Karpas-422 (cell line): Measurements from ENCODE around the gene KIFAP3. TPM values are rescaled to one million over a fixed set of nuclear protein-coding genes. Genes with fewer than 3 reads are reported as not detected.
"Not testable (repeated sequence)": the region's sequence is repeated elsewhere in the genome, so short reads cannot be mapped to it uniquely, and the experiment has no call there.

Experiments used
- DNase-seq: peaks from one replicate; pipeline ENCODE4 v3.0.0-alpha.2; 2015
- H2AFZ ChIP-seq: fragments of 200-600 bp; sonication (generic); 2 replicates; pipeline ENCODE4 v1.6.1; 2014; ENCODE audit warnings: antibody characterized with exemption, low read length, mixed read lengths
- H3K27ac ChIP-seq: fragments of 200-600 bp; sonication (generic); 2 replicates; pipeline ENCODE4 v1.5.1; 2014; ENCODE audit warnings: mild to moderate bottlenecking, low read length, moderate library complexity
- H3K27me3 ChIP-seq: fragments of 200-600 bp; sonication (generic); 2 replicates; pipeline ENCODE4 v1.6.1; 2014; ENCODE audit warnings: low read length, mixed read lengths
- H3K36me3 ChIP-seq: fragments of 200-600 bp; sonication (generic); 2 replicates; pipeline ENCODE4 v1.6.1; 2014; ENCODE audit warnings: low read length, mixed read lengths; ENCODE audit not compliant: insufficient read depth
- H3K4me1 ChIP-seq: fragments of 200-600 bp; sonication (generic); 2 replicates; pipeline ENCODE4 v1.6.1; 2014; ENCODE audit warnings: mild to moderate bottlenecking, low read length, mixed read lengths
- H3K4me2 ChIP-seq: fragments of 200-600 bp; sonication (generic); 2 replicates; pipeline ENCODE4 v1.6.1; 2014; ENCODE audit warnings: low read length, low read depth, mild to moderate bottlenecking; ENCODE audit not compliant: poor library complexity, severe bottlenecking
- H3K4me3 ChIP-seq: fragments of 200-600 bp; sonication (generic); 2 replicates; pipeline ENCODE4 v1.5.1; 2014; ENCODE audit warnings: mild to moderate bottlenecking, antibody characterized with exemption, low read length, mixed read lengths
- H3K79me2 ChIP-seq: fragments of 200-600 bp; sonication (generic); 2 replicates; pipeline ENCODE4 v1.6.1; 2014; ENCODE audit warnings: mild to moderate bottlenecking, low read length, mixed read lengths
- H3K9ac ChIP-seq: fragments of 200-600 bp; sonication (generic); 2 replicates; pipeline ENCODE4 v1.6.0; 2014; ENCODE audit warnings: low read length
- H3K9me2 ChIP-seq: fragments of 200-600 bp; sonication (generic), shearing (Covaris generic); replicated peaks from 2 replicates; pipeline ENCODE4 v1.6.0; 2014; ENCODE audit warnings: mild to moderate bottlenecking, low read length, moderate library complexity; ENCODE audit not compliant: insufficient read depth
- H3K9me3 ChIP-seq: fragments of 300-700, 200-600 bp; sonication (generic); 2 replicates; pipeline ENCODE4 v1.6.1; 2014; ENCODE audit warnings: low read length, mixed read lengths
- H4K20me1 ChIP-seq: fragments of 200-600 bp; sonication (generic); 2 replicates; pipeline ENCODE4 v1.6.1; 2014; ENCODE audit warnings: mild to moderate bottlenecking, antibody characterized with exemption, low read length, low read depth; ENCODE audit not compliant: insufficient read depth
- total RNA-seq: library from RNA; depleted of rRNA; stranded (reverse); fragments of >200 nt; shearing (Covaris generic); gene quantifications from 2 replicates; pipeline ENCODE4 v1.2.3, GENCODE V29; 2014; ENCODE audit warnings: low replicate concordance

The KIFAP3 gene
- total RNA-seq, 1 experiment from 2014 or later: 8.1 TPM

DNA sequence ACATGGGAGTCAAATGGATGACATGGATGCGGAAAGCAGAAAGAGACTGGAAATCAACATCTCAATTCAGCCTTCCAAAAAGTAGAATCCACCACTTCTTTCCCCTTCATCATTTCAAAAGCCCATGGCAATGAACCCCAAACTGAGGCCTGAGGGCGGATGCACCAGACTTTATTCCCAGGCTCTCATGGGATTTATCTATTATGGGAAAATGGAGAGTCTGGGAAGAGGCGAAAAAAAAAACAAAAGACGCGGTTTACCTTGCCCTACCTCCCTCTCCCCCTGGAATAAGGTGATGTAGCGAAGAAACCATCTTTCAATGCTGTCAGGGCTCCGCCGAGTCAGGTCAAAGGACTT, 624 bp downstream of the KIFAP3 start:
- H3K4me2 ChIP-seq: peak overlapping the region; percentile 96
- H3K4me3 ChIP-seq: peak overlapping the region; percentile 82
- H3K27ac ChIP-seq: no peak overlapping the region
- H3K79me2 ChIP-seq: no peaks in the 10 kb centered on the region
- no peak for DNase-seq
- H3K27me3 ChIP-seq: no peaks in the 10 kb centered on the region
- H3K9ac ChIP-seq: peak overlapping the region; percentile 83
- no peaks in the 10 kb centered on the region for H3K36me3 ChIP-seq
- peaks cover 46% of the 10 kb centered on the region for H3K4me1 ChIP-seq
- peak overlapping the region; percentile 100 for H2AFZ ChIP-seq
- H3K9me2 ChIP-seq: no peaks in the 10 kb centered on the region
- H3K9me3 ChIP-seq: peaks cover 13% of the 10 kb centered on the region; the same call in 1 of the 2 replicates
- 0 out of 2 replicates have a peak, but pooled peaks cover 5% of the 10 kb centered on the region for H4K20me1 ChIP-seq

DNA sequence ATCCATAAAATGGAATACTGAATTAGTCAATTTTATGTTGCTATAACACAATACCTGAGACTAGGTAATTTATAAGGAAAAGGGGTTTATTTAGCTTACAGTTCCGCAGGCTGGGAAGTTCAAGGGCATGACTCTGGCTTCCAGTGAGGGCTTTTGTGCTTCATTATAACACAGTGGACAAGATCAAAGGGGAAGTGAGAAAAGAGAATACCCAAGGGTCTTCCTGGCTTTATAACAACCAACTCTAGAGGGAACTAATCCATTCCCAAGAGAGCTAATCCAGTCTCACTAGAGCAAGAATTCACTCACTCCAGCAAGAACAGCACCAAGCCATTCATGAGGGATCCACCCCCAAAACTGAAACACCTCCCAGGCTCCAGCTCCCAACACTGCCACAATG, 3.1 kb downstream of the KIFAP3 start:
- Histone ChIP-seq H3K4me1 (peaks cover 46% of the 10 kb centered on the region), H3K9me3 (no peaks in the 10 kb centered on the region), H3K27me3 (no peaks in the 10 kb centered on the region), H3K36me3 (no peaks in the 10 kb centered on the region), H3K9me2 (no peaks in the 10 kb centered on the region), H3K4me2 (peak overlapping the region; percentile 6), H3K27ac (no peak overlapping the region), H4K20me1 (peaks cover 13% of the 10 kb centered on the region; the same call in 1 of the 2 replicates), H2AFZ (no peak overlapping the region), H3K4me3 (no peak overlapping the region), H3K79me2 (no peaks in the 10 kb centered on the region), H3K9ac (no peak overlapping the region)
- DNase-seq: no peak

DNA sequence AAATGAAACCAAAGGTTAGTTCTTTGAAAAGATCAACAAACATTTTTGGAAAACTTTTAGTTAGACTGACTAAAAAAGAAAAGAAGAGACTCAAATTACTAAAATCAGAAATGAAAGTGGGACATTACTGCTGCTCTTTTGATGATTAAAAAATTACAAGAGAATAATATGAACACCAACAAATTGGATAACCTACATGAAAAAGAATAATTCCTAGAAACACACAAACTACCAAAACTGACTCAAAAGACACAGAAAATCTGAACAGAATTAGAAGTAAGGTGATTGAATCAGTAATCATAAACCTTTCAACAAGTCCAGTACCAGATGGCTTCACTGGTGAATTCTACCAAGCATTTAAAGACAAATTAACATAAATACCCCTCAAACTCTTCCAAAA, 5.6 kb downstream of the KIFAP3 start:
- Histone ChIP-seq H3K36me3 (no peaks in the 10 kb centered on the region), H3K9me3 (no peaks in the 10 kb centered on the region), H3K4me2 (no peak overlapping the region), H4K20me1 (peaks cover 13% of the 10 kb centered on the region; the same call in 1 of the 2 replicates), H2AFZ (no peak overlapping the region), H3K9ac (no peak overlapping the region), H3K27me3 (no peaks in the 10 kb centered on the region), H3K27ac (no peak overlapping the region), H3K9me2 (no peaks in the 10 kb centered on the region), H3K4me1 (peaks cover 32% of the 10 kb centered on the region), H3K79me2 (no peaks in the 10 kb centered on the region), H3K4me3 (no peak overlapping the region)
- DNase-seq: no peak

DNA sequence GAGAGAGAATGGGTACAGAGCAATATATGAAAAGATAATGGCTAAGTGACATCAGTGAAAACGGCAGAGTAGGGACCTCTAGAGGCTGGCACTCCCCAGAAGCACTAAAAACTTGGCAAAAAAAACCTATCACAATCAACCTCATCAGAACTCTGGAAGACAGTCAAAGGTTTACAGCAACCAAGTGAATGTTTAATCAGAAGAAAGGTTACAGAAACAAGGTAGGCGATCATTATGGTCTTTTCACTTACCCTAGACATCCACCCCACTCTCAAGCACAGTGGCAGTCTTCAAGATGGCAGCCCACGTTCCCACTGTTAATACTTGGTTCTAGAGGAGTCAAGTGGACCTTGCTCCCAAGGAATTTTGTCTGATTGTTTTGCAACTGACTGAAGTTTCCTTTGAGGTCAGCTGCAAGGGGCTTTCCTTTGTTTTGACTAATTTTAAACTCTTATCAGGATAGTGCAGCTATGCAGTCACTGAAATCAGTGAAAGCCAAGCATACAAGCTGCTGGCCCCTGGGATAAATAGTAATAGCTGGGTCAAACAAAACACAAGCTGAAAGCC, 7.2 kb downstream of the KIFAP3 start:
- Histone ChIP-seq H3K4me2 (no peak overlapping the region), H3K27me3 (no peaks in the 10 kb centered on the region), H3K36me3 (no peaks in the 10 kb centered on the region), H4K20me1 (peaks cover 13% of the 10 kb centered on the region; the same call in 1 of the 2 replicates), H3K9me2 (no peaks in the 10 kb centered on the region), H3K9ac (no peak overlapping the region), H3K4me1 (peaks cover 23% of the 10 kb centered on the region), H3K9me3 (no peaks in the 10 kb centered on the region), H3K4me3 (no peak overlapping the region), H2AFZ (no peak overlapping the region), H3K79me2 (no peaks in the 10 kb centered on the region), H3K27ac (no peak overlapping the region)
- DNase-seq: peak; percentile 53

DNA sequence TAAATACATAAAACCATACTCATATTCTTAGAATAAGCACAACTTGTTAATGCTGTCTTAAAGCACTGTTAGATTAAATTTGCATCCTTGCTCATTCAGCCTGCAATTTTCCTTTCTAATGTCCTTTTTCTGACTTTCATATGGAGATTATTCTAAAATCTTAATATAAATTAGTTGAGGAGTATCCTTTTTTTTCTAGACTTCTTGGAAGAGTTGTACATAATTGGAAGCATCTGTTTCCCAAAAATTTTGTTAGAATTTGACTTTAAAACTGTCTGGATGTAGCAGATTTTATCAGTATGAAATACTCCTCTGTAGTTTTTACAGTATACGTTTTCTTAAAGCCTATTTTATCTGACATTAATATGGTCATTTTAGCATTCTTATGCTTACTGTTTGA, 9.7 kb downstream of the KIFAP3 start:
- Histone ChIP-seq H3K4me3 (no peak overlapping the region), H3K27me3 (no peaks in the 10 kb centered on the region), H3K27ac (no peak overlapping the region), H3K79me2 (no peaks in the 10 kb centered on the region), H3K4me2 (no peak overlapping the region), H3K9me2 (no peaks in the 10 kb centered on the region), H4K20me1 (peaks cover 13% of the 10 kb centered on the region; the same call in 1 of the 2 replicates), H3K36me3 (no peaks in the 10 kb centered on the region), H3K9me3 (no peaks in the 10 kb centered on the region), H2AFZ (no peak overlapping the region), H3K9ac (no peak overlapping the region), H3K4me1 (peaks cover 4% of the 10 kb centered on the region; the same call in 1 of the 2 replicates)
- DNase-seq: no peak

DNA sequence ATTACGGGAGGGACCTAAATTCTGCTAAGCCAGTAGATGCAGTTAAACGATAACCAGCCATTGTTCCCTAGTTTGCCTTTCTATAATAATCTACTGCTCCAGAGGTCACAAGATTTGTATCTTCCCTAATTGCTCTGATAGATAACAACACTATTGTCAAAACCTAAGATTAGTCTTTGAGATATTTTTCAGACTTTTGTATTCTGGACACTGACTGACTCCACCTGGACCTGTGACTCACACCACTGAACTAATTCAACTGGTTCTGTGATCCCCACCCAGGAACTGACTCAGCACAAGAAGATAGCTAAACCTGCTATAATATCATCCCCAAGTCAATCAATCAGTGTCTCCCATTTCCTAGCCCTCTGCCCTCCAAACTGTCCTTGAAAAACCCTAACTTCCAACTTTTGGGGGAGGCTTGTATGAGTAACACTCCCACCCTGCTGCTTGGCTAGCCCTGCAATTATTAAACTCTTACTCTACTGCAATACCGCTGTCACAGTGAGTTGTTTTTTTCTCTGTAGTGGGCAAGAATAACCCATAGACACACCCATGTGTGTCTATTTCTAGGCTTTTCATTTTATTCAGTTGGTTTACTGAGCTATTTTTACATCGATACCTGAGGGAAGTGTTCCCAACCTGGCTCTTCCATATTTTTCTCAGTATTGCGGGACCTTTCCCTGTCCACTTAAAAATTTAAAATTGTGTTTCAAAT, 11.2 kb downstream of the KIFAP3 start:
- Histone ChIP-seq H3K4me1 (no peaks in the 10 kb centered on the region), H3K9me2 (no peaks in the 10 kb centered on the region), H3K9me3 (no peaks in the 10 kb centered on the region), H3K27ac (no peak overlapping the region), H3K4me2 (no peak overlapping the region), H3K36me3 (no peaks in the 10 kb centered on the region), H3K79me2 (no peaks in the 10 kb centered on the region), H2AFZ (no peak overlapping the region), H3K27me3 (no peaks in the 10 kb centered on the region), H3K9ac (no peak overlapping the region), H4K20me1 (peaks cover 10% of the 10 kb centered on the region; the same call in 1 of the 2 replicates), H3K4me3 (no peak overlapping the region)
- no peak for DNase-seq

DNA sequence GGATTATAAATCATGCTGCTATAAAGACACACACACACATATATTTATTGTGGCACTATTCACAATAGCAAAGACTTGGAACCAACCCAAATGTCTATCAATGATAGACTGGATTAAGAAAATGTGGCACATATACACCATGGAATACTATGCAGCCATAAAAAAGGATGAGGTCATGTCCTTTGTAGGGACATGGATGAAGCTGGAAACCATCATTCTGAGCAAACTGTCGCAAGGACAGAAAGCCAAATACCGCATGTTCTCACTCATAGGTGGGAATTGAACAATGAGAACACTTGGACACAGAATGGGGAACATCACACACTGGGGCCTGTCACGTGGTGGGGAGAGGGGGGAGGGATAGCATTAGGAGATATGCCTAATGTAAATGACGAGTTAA, 12.8 kb downstream of the KIFAP3 start:
- not testable (repeated sequence) for H3K9me3 ChIP-seq, H4K20me1 ChIP-seq, H3K9ac ChIP-seq, H3K27me3 ChIP-seq, H3K27ac ChIP-seq, H3K4me2 ChIP-seq, H3K36me3 ChIP-seq, H3K9me2 ChIP-seq, H2AFZ ChIP-seq, H3K4me1 ChIP-seq, H3K79me2 ChIP-seq, DNase-seq, H3K4me3 ChIP-seq

DNA sequence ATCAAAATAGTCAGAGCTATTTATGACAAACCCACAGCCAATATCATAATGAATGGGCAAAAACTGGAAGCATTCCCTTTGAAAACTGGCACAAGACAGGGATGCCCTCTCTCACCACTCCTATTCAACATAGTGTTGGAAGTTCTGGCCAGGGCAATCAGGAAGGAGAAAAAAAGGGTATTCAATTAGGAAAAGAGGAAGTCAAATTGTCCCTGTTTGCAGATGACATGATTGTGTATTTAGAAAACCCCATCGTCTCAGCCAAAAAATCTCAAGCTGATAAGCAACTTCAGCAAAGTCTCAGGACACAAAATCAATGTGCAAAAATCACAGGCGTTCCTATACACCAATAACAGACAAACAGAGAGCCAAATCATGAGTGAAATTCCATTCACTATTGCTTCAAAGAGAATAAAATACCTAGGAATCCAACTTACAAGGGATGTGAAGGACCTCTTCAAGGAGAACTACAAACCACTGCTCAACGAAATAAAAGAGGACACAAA, 14.4 kb downstream of the KIFAP3 start:
- not testable (repeated sequence) for H3K9ac ChIP-seq, H3K9me2 ChIP-seq, H3K79me2 ChIP-seq, DNase-seq, H3K4me1 ChIP-seq, H2AFZ ChIP-seq, H3K4me2 ChIP-seq, H3K36me3 ChIP-seq, H3K9me3 ChIP-seq, H3K4me3 ChIP-seq, H3K27me3 ChIP-seq, H4K20me1 ChIP-seq, H3K27ac ChIP-seq
